Ishikawa (cell line): ENCODE measurements around the gene CCL18.

Experiments used
- CEBPB ChIP-seq: IDR thresholded peaks from 2 replicates; pipeline ENCODE4 v1.6.1; 2012
- CREB1 ChIP-seq: IDR thresholded peaks from 2 replicates; pipeline ENCODE4 v1.6.1; 2012; ENCODE audit warnings: low read depth
- EGR1 ChIP-seq: IDR thresholded peaks from 2 replicates; pipeline ENCODE4 v1.6.1; 2012
- EP300 ChIP-seq: IDR thresholded peaks from 2 replicates; pipeline ENCODE4 v1.6.1; 2012; ENCODE audit warnings: borderline replicate concordance
- FOXM1 ChIP-seq: IDR thresholded peaks from 2 replicates; pipeline ENCODE4 v1.6.1; 2012; ENCODE audit warnings: low read depth, borderline replicate concordance
- RAD21 ChIP-seq: IDR thresholded peaks from 2 replicates; pipeline ENCODE4 v1.6.1; 2012; ENCODE audit warnings: low read depth
- TAF1 ChIP-seq: IDR thresholded peaks from 2 replicates; pipeline ENCODE4 v1.6.1; 2012; ENCODE audit warnings: low read depth, mild to moderate bottlenecking
- TEAD4 ChIP-seq: IDR thresholded peaks from 2 replicates; pipeline ENCODE4 v1.6.1; 2012
- TF ChIP-seq, protein P1 (sequence below): IDR thresholded peaks from 2 replicates; pipeline ENCODE4 v1.6.1; 2012
- TF ChIP-seq, protein P2 (sequence below): IDR thresholded peaks from 2 replicates; pipeline ENCODE4 v1.6.1; 2012; ENCODE audit warnings: low read depth, mild to moderate bottlenecking
- TF ChIP-seq, protein P3 (sequence below): IDR thresholded peaks from 2 replicates; pipeline ENCODE4 v1.6.1; 2012

DNA sequence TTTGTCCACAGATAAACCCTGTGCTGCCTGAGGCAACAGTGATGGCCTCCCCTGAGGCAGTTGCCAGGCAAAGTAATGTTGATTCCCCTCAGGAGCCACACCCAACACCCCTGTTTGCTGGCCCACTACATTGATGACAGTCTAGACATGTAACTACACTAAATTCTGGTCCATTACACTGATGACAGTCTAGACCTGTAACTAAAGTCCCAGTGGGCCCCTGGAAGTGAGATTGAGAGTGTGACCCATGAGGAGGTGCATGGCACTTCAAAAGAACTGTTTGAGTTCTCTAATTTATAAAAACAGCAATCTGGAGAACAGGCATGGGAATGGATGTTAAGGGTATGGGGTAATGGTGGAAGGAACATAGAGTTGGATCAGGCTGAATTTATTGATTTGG is 48.5 kb downstream of the CCL18 start:
- TF ChIP-seq FOXM1 = no peak
- no peak for TF ChIP-seq EP300
- TF ChIP-seq RAD21 = no peak
- TF ChIP-seq EGR1 = no peak
- no peak for TF ChIP-seq TAF1
- TF ChIP-seq CEBPB = no peak
- TF ChIP-seq, protein P1, sequence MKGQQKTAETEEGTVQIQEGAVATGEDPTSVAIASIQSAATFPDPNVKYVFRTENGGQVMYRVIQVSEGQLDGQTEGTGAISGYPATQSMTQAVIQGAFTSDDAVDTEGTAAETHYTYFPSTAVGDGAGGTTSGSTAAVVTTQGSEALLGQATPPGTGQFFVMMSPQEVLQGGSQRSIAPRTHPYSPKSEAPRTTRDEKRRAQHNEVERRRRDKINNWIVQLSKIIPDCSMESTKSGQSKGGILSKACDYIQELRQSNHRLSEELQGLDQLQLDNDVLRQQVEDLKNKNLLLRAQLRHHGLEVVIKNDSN = no peak
- TF ChIP-seq, protein P2, sequence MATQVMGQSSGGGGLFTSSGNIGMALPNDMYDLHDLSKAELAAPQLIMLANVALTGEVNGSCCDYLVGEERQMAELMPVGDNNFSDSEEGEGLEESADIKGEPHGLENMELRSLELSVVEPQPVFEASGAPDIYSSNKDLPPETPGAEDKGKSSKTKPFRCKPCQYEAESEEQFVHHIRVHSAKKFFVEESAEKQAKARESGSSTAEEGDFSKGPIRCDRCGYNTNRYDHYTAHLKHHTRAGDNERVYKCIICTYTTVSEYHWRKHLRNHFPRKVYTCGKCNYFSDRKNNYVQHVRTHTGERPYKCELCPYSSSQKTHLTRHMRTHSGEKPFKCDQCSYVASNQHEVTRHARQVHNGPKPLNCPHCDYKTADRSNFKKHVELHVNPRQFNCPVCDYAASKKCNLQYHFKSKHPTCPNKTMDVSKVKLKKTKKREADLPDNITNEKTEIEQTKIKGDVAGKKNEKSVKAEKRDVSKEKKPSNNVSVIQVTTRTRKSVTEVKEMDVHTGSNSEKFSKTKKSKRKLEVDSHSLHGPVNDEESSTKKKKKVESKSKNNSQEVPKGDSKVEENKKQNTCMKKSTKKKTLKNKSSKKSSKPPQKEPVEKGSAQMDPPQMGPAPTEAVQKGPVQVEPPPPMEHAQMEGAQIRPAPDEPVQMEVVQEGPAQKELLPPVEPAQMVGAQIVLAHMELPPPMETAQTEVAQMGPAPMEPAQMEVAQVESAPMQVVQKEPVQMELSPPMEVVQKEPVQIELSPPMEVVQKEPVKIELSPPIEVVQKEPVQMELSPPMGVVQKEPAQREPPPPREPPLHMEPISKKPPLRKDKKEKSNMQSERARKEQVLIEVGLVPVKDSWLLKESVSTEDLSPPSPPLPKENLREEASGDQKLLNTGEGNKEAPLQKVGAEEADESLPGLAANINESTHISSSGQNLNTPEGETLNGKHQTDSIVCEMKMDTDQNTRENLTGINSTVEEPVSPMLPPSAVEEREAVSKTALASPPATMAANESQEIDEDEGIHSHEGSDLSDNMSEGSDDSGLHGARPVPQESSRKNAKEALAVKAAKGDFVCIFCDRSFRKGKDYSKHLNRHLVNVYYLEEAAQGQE = no peak
- TF ChIP-seq, protein P3, sequence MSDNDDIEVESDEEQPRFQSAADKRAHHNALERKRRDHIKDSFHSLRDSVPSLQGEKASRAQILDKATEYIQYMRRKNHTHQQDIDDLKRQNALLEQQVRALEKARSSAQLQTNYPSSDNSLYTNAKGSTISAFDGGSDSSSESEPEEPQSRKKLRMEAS = no peak
- TF ChIP-seq TEAD4 = no peak
- no peak for TF ChIP-seq CREB1
